Measurements from ENCODE around the gene BACH2. TPM values are rescaled to one million over a fixed set of nuclear protein-coding genes. Genes with fewer than 3 reads are reported as not detected.

The BACH2 gene
- total RNA-seq, 1 donor from 2014 or later, result 5.0 TPM

GRCh38 chr6:89888871-89889270 is 407.8 kb downstream of the BACH2 start:
- Histone ChIP-seq H3K27me3 (ENCODE audit: control insufficient read depth, insufficient read depth, low read length) (peaks cover 7% of the 10 kb centered on the region), H3K4me3 (ENCODE audit: low read depth, low read length) (no peak overlapping the region), H3K36me3 (ENCODE audit: control insufficient read depth, insufficient read depth, low read length) (no peaks in the 10 kb centered on the region)
- DNase-seq (ENCODE audit: low read depth), result no peak
- TF ChIP-seq, protein P1, sequence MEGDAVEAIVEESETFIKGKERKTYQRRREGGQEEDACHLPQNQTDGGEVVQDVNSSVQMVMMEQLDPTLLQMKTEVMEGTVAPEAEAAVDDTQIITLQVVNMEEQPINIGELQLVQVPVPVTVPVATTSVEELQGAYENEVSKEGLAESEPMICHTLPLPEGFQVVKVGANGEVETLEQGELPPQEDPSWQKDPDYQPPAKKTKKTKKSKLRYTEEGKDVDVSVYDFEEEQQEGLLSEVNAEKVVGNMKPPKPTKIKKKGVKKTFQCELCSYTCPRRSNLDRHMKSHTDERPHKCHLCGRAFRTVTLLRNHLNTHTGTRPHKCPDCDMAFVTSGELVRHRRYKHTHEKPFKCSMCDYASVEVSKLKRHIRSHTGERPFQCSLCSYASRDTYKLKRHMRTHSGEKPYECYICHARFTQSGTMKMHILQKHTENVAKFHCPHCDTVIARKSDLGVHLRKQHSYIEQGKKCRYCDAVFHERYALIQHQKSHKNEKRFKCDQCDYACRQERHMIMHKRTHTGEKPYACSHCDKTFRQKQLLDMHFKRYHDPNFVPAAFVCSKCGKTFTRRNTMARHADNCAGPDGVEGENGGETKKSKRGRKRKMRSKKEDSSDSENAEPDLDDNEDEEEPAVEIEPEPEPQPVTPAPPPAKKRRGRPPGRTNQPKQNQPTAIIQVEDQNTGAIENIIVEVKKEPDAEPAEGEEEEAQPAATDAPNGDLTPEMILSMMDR (IDR thresholded peaks at IDR 0.05; ENCODE audit: insufficient read depth, low read length, poor library complexity, severe bottlenecking), result no peak

GRCh38 chr6:89888138-89888514 is 408.5 kb downstream of the BACH2 start:
- H3K4me3 ChIP-seq (ENCODE audit: low read depth, low read length), result no peak overlapping the region
- TF ChIP-seq, protein P1 (IDR thresholded peaks at IDR 0.05; ENCODE audit: insufficient read depth, low read length, poor library complexity, severe bottlenecking), result no peak
- peaks cover 7% of the 10 kb centered on the region for H3K27me3 ChIP-seq (ENCODE audit: control insufficient read depth, insufficient read depth, low read length)
- no peak for DNase-seq (ENCODE audit: low read depth)
- no peaks in the 10 kb centered on the region for H3K36me3 ChIP-seq (ENCODE audit: control insufficient read depth, insufficient read depth, low read length)

- no peaks in the 10 kb centered on the region for H3K36me3 ChIP-seq (ENCODE audit: control insufficient read depth, insufficient read depth, low read length)
- no peak overlapping the region for H3K4me3 ChIP-seq (ENCODE audit: low read depth, low read length)
- DNase-seq (ENCODE audit: low read depth), result no peak
- H3K27me3 ChIP-seq (ENCODE audit: control insufficient read depth, insufficient read depth, low read length), result peaks cover 7% of the 10 kb centered on the region
- TF ChIP-seq, protein P1 (IDR thresholded peaks at IDR 0.05; ENCODE audit: insufficient read depth, low read length, poor library complexity, severe bottlenecking), result no peak
Observed at GRCh38 chr6:89887452-89888137, 409.0 kb downstream of the BACH2 start.

GRCh38 chr6:89886378-89887120 is 410.1 kb downstream of the BACH2 start:
- Histone ChIP-seq H3K36me3 (ENCODE audit: control insufficient read depth, insufficient read depth, low read length) (no peaks in the 10 kb centered on the region), H3K27me3 (ENCODE audit: control insufficient read depth, insufficient read depth, low read length) (peaks cover 7% of the 10 kb centered on the region), H3K4me3 (ENCODE audit: low read depth, low read length) (no peak overlapping the region)
- DNase-seq (ENCODE audit: low read depth), result no peak
- TF ChIP-seq, protein P1 (IDR thresholded peaks at IDR 0.05; ENCODE audit: insufficient read depth, low read length, poor library complexity, severe bottlenecking), result no peak

All from kidney epithelial cell (primary cell).